RPMI8226 (cell line): ENCODE measurements around the gene TXNRD3.
A peak's percentile ranks its signal among the peaks of the same experiment; 100 is the strongest.

Experiments used
- DNase-seq: peaks from one replicate; pipeline ENCODE4 v3.0.0-alpha.2; 2015

Gene TXNRD3

DNA sequence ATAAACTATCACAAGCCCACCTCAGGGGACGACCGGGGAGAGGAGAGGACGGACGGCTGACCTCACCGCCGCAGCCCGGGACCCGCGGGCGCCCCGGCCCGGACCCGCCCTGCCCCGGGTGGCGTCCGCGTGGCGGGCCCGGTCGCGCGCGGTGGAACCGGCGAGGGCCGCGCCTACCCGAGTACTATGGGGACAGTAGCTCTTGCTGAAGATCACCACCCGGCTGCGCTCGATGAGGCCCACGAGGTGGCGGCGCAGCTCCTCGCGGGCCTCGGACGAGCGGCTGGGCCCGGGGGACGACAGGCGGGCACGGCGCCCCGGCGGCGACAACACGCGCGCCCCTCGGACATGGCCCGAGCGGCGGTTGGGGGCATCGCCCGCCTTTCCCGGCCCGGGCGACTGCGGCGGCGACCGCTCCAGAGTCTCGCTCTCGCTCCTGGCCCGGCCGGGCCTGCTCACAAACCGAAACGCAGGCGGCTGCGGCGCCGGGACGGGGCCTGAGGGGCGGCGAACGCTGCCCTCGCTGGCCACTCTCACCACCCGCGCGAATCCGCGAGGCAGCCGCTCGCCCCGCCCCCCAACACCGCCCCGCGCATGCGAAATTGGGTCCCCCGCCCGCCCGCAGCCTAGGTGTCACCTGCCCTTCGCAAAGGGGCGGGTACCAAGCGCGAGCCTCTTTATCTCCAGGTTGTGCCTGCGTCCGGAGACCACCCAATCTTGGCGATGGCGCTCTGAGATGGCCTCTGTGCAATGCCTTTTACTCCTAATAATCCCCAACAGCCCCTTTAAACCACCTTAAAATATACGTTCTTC is at the start of gene TXNRD3:
TXNRD3 (minus strand) TSS at position 554 of the 813 bp plus-strand sequence.
- peak; percentile 82 for DNase-seq

DNA sequence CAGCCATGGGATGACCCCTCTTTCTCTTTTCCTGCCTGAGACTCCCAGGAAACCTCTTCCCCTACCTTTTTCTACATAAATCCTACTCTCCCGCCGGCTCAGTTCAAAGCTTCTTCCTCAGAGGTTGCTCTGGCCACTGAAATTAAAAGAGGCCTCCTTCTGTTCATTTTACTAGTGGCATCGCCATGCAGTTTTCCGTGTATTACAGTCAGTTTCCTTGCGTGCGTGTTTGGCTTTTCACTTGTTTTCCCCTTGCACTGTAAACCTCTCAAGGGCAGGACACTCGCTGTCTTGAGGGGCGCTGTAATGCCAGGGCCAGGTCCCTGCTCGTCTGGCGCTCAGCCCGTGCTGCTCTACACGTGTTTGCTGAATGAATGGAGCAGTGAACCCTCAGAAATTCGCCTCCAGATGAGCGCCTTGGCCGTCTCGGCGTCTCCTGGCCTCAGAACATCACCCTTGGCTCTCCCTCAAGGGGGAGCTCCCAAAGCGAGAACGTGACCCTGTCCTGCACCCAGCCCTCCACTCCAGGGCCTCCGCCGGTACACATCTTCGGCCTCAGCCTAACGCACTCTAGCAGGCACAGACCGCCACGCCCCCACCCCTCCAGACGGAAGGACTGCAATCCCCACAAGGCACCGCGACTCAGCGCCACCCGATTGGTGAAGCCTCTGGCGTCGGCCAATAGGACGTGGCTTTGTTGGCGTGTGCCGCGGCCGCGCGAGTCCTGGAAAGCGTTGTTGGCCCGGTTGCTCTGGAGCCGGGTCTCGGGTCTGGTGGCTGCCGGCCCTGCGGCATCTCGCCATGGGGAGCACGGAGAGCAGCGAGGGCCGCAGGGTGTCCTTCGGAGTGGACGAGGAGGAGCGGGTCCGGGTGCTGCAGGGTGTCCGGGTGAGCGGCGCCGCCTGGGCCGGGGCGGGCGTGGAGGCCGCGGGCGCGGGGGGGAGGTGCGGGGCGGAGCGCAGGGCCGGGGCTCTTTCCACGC is 48.9 kb upstream of the TXNRD3 start, which contains the start of gene CHCHD6:
CHCHD6 (plus strand) TSS at position 729 of the 982 bp plus-strand sequence; CDS start at position 802, 73 bp downstream.
- peak; percentile 98 for DNase-seq

DNA sequence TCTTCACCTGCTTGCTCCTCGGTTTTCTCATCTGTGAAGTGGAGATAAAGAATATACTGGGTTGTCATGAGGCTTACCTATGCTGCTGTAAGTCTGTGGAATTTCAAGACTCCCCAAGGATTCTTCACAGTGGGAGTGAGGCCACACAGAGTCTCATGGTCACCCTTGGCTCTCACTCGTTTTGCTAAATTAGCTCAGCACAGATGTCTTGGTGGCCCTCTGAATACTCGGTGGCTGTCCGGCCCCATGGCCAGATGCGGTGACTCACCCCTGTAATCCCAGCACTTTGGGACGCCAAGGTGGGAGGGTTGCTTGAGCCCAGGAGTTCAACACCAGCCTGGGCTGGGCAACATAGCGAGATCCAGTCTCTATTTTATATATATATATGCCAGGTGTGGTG is 44.1 kb upstream of the TXNRD3 start:
- no peak for DNase-seq

DNA sequence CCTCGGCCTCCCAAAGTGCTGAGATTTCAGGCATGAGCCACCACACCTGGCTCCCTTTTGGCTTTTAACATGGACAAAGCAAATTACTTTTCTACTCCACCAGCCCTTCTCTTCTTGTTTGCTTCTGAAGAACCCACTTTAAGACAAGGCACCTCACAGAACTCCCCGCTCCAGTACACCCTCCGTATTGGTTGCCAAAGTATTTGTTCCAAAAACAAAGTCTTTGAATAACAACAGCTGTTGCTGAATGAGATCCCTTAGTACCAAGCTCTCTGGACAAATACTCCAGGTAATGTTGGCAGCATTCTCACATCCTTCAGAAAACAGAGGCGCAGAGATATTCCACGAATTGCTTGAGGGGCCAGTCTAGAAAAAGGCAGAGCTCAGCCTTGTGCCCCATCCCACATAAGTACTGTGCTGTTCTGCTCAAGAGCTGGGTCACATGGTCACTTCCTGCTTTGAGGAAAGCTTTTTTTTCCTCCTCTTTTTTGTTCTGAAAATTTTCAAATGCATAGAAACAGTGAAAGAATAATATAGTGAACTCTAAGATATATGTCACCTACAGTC is 41.9 kb upstream of the TXNRD3 start:
- DNase-seq, result no peak

DNA sequence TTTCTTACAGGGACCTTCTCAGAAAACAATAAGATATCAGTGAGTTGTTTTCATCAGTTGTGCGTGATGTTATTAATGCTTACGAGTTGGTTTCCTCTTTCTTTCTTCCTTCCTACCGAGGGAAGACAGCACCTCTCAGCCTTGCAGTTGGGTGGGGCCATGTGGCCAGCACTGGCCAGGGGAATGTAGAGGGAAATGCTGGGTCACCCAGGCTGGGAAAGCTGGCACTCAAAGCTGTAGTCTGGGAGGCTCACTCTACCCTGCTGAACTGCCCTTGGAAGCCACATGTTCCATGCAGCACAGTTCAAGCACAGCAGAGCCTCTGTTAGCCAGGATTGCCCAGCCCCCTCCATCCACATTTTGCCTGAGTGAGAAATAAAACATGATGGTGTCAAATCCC is 39.0 kb upstream of the TXNRD3 start:
- DNase-seq, result no peak

DNA sequence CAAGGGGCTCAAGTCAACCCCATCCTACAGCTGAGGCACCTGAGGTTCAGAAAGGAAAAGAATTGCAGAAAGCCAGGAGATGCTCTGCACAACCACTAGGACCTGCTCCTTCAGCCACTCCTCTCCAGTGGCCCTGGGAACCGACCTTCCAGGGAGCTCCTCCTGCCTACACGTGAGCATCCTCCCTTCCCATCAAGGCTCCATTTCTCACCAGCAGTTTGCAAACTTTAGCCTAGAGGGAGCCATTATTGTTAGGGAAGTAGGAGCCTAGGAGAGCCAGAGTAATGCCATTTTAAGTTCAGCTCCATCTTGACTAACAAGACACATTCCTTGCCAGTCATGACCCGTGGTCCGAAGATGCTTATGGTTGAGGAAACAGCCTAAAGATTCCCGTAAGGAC is 37.9 kb upstream of the TXNRD3 start:
- DNase-seq, result no peak

DNA sequence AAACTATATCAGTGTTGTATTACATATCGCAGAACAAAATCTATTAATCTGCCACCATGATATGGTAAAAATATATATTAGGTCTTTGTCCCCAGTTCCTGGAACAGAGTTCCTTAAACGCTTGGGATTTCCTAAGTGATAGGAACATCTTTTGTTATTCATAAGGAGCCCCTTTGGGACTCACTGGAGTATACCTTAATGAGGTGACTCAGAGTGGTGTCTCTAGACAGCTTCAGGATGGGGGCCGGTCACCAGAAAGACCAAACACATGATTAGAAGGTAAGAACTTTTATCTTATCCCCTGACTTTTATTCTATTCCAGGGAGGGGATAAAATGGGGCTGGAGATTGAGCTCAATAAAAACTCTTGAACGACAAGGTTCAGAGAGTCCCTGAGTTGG is 36.8 kb upstream of the TXNRD3 start:
- DNase-seq, result no peak

DNA sequence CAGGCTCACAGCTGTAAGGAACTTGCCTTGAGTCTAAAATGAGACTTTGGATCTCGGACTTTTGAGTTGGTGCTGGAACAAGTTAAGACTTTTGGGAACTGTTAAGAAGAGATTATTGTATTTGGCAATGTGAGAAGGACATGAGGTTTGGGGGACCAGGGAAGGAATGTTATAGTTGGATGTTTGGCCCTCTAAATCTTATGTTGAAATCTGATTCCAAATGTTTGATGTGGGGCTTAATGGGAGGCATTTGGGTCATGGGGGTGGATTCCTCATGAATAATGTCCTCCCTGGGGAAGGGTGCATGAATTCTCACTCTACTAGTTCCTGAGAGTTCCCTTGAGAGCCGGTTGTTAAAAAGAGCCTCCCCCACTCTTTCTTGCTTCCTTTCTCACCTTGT is 30.6 kb upstream of the TXNRD3 start:
- DNase-seq, result no peak

DNA sequence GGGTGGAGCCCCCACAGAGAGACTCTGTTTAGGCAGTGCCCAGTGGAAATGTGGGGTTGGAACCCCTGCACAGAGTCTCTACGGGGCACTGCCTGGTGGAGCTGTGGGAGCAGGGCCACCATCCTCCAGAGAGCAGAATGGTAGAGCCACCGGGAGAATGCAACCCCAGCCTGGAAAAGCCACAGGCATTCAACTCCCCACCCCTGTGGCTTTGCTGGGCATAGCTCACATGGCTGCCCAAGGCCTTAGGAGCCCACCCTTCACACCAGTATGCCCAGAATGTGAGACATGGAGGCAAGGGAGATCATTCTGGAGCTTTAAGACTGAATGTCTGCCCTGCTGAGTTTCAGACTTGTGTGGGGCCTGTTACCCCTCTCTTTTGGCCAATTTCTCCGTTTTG is 30.1 kb upstream of the TXNRD3 start:
- no peak for DNase-seq

DNA sequence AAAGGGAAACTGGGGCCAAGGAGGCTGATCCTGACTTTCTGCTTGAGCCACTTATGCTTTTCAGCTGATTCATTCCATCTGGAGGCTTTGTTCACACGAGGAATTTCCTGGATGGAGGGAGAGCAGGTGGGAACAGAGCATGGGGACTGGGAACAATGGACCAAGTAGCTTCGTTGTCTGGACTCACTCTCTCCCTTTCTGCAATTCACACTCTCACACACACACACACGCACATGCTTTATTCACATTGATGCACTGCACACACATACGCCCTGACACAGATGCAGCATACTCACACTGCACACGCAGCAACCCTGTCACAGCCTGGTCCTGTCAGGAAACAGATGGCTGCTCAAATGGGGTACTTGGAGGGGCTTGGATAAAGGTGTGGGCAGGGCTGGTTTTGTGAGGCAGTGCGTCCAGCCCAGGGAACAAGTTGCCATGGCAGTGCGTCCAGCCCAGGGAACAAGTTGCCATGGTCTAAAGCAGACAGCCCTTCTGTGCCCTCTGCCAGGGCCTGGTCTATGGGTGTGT is 29.4 kb upstream of the TXNRD3 start:
- DNase-seq, result no peak

DNA sequence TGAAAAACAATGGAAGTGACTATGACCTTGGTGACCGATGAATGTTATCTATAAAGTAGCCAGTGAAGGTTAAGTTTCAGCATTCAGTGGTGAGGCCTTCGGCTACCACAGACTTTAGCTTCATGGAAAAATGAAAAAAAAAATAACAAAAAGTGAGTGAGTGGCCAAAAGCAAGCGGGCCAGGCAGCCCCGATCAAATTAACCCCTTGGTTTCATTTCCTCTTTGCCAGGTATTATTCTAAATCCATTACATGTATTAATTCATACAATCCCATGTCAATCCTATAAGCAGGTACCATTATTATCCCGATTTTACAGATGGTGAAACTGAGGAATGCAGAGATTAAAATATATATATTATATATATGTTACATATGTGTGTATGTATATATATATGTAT is 28.1 kb upstream of the TXNRD3 start:
- DNase-seq, result no peak

DNA sequence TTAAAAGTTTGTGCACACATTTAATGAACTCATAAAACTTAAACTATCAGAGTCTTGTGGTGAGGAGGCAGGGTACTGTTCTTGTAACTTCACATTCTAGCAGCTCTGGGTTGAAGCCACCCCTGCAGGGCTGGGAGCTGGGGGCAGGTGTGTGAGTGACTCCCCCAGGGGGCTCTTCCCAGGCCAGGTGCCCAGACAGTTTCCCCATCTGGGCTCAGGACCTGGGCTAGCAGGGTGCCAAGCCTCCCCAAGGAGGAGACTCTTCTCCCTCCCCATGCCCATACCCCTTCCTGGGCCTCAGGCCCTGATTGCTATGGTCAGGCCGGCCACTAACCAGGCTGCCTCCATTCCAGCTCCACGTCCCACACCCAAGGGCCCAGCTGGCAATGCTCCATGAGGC is 27.1 kb upstream of the TXNRD3 start:
- no peak for DNase-seq

DNA sequence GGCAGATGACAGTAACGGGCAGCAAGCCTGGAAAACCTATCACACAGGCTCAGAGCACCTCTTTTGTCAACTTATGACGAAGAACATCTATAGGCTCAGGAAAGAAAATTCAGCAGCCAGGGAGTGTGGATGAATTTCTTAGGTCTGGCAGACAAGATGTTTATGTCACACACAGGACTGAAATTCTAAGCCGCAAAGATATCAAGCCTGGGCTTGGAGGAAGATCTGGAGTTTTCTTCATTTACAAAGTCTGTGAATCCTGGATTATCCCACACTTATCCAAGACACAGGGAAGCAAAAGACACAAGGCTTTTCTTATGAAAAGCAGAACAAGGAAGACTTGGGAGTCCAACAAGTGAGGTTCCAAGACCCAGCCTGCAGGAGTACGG is 25.7 kb upstream of the TXNRD3 start:
- DNase-seq, result no peak

DNA sequence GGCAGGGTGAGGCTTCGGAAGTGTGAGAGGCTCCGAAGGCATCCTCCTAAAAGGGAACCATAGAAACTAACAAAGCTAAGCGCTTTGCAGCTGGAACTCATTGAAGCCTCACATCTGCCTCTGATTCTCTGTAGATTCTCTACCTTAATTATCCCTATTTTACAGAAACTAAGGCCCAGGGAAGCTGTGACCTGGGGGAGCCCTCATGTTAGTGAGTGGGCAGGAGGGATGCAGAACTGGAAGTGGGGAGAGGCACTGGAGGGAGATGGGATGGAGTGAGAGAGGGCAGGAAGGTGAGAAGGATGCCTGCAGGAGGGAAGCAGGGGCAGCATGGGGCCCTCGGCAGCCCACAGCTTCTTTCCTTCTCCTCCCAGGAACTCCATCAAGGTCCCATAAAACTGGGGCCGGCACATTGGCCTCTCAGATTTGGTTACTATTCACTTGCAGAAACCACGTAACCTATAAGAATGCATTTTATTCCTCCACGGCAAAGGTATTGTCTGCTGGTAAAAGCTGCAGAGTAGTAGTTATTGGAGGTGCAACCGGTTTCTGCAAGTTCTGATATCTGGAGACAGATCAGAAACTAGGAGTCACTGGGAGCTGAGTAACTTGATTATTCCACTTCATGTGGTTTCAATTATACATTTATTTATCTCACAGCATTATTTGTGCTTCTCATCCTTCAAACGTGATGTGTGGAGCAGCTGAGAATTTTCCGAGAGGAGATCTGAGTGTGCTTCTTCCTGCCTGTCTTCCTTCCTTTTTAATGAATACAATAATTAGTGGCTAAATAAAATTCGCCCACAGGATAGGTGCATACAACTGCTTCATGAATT is 25.1 kb upstream of the TXNRD3 start:
- no peak for DNase-seq

DNA sequence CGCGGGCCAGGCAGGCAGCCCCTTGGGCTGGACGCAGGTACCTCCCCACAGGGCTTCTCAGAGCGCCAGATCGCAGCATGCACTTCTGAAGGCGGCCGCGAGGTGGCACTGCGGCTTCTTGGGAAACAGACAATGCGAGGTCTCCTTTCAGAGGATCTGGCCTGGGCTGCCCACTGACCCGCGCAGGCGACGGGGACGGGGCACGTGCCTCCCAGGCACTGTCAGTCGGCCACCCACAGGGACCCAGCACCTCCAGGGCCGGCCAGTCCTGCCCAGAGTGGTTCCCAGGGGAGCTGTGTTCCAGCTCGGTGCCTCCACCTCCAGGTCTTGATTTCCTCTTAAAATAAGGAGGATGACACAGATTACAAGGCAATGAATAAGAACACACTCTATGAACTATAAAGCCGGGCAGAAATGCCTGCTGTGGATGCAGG is 24.4 kb upstream of the TXNRD3 start:
- DNase-seq, result peak; percentile 77

DNA sequence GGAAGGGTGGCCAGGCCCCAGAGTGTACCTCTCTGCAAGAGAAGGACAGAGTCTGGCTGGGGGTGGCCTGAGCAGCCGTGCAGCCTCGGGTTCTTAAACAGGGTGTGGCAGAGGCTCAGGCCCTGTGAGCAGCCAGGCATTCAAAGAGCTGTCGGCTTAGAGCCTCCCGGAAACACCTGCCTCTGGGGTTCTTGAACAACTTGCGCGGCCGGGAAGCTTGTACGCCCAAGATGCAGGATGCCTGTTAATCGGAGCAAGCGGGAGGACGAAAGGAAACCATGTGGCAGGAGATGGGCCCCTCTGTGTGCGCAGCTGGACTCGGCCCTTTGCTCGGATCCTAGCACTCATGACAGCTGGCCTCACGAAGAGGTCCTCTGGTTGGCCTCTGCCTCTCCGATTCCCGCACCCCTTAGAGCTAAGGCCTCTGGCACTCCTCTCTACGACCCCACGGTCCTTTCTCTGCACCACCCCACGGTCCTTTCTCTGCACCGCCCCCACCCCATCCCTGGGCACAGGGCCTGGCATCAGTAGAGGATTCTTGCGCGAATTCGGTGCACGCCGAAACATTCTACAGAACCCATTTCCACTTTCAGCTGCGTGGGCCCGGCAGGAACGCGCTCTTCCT is 23.9 kb upstream of the TXNRD3 start:
- DNase-seq, result peak; percentile 61

DNA sequence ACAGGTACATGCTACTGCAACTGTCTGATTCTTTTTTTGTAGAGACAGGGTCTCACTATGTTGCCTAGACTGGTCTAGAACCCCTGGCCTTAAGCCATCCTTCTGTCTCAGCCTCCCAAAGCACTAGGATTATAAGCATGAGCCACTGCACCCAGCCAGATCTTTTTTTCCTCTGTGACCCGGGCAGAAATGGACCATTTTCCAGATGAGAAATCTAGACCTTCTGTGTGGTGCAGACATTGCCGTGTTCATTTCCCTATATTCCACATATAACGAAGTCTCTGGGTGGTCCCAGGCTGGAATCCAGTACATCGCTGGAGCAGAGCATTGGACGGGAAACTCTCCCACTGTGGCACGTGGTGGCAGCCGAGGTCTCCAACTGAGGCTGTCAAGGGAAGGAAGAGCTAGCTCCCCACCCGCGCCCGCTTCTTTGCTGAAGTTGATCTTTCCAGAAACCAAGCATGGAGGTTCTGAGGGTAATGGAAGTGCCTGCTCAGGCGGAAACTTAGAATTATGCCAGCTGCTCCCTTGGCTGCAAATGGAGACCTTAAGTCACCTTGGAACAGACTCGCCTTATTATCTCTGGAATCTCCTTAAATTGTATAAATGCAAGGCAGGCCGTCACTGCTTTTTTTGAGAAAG is 23.1 kb upstream of the TXNRD3 start:
- DNase-seq, result no peak

DNA sequence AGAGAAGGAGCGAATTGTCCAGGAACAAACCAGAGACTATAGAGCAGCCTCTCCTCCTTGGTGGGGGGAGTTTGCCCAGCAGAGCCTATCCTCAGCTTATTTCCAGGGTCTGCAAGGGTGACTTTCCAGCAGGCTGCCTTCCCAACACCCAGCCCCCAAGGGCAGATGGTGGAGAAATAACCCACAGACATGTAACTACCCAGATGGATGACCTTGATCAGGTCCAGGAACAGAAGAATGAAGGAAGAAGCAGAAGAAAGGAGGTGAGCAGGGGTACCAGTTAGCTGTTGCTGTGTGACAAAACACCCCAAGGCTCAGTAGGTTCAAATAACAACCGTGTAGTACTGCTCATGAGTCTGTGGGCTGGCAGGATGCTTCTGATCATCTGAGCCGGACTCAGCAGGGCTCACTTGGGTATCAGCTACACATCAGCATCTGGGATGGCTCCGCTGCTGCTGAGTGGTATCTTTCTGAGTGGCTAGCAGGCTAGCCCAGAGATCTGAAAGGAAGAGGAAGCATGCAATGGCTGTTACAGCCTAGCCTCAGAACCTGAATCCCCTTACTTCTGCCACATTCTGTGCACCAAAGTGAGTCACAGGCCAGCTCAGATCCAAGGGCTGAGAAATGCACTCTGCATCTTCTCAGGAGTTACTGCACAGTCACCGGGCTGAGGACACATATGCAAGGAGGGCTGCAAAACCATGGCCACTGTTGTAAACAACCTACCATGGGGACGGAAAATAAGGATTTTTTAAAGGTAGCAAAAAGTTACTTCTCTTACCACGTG is 22.2 kb upstream of the TXNRD3 start:
- DNase-seq, result no peak

DNA sequence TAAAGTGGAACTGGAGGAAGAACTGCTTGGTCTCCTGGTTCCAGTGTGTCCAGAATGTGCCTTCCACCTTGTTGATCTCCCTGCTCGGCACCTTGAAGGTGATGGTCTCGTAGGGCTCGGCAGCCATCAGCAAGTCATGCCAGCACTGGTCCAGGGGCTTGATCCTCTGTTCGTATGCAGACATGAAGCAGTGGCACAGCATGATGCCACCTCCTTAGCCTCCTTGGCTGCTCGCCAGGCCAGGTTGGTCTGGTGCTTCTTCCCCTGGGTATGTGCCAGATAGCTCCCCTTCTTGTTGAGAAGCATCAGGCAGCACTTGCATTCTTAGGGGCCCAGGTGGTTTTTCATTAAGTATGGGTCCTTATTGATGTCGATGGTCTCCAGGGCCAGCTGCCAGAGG is 17.8 kb upstream of the TXNRD3 start:
- peak; percentile 65 for DNase-seq

DNA sequence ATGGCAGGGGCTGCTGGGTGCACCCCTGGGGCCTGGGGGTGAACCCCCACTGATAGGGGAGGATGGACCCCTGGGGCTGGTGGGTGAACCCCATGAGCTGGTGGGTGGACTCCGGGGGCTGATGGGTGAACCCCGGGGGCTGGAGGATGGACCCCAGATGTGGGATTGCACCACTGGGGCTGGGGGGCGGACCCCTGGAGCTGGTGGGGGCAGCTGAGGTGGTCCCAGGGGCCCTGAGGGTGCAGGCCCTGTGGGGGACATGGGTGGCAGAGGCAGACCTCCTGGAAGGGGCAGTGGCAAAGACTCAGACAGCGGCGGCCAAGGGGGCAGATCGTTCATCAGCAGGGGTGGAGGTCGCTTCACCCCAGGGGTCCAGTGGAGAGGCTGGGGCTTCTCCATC is 17.4 kb upstream of the TXNRD3 start:
- no peak for DNase-seq
